ENCODE results near the gene ARL6IP4. TPM values are rescaled to one million over a fixed set of nuclear protein-coding genes. Genes with fewer than 3 reads are reported as not detected.

The ARL6IP4 gene
- total and polyA plus RNA-seq, 10 of the 15 experiments (the other 5 are each of a cell fraction or from before 2014, with no cell fraction given) = 2.5 to 320 (median 188) TPM

DNA sequence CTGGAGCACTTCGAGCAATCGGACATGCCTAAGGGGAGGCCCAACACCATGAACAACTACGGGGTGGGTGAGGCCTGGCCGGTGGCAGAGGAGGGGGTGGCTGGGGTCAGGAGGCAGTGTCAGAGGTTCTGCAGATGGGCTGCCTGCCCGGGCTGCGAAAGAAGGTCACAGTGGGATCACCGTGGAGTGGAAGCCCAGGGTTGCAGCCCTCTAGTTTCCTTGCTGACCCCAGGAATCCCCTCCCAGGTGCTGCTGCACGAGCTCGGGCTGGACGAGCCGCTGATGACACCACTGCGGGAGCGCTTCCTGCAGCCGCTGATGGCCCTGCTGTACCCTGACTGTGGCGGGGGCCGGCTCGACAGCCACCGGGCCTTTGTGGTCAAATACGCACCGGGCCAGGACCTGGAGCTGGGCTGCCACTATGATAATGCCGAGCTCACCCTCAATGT lies 1.9 kb upstream of the ARL6IP4 start:
- POLR2A ChIA-PET = interaction anchor here (2.0 kb wide), 1 partner anchor 254 kb away, joined by 8 read pairs; the partner anchor contains the start of genes MPHOSPH9 and MTRFR
- in situ Hi-C loops (cut with MboI) = loop anchor here (5.0 kb wide), 1 partner anchor 254 kb away; the partner anchor contains the start of genes MPHOSPH9 and MTRFR
- CTCF ChIA-PET = interaction anchor here (1.0 to 2.1 kb wide), 2 partner anchors 259 to 604 kb away, joined by 3 to 7 read pairs; no protein-coding TSS in a partner anchor
- H3K27ac ChIP-seq (ENCODE audit: control insufficient read depth, insufficient read depth) = no peak overlapping the region
- no peak overlapping the region for H3K4me2 ChIP-seq (ENCODE audit: control insufficient read depth, insufficient read depth)
- H3K9ac ChIP-seq (ENCODE audit: control insufficient read depth, insufficient read depth, low read length) = no peak overlapping the region
- DNase-seq (ENCODE audit: low read depth, low spot score) (no peak), ATAC-seq (no peak), FAIRE-seq (no peak)
- no peaks in the 10 kb centered on the region for H3K9me3 ChIP-seq (replicated peaks; ENCODE audit: control insufficient read depth, insufficient read depth, low read length)
- BruUV-seq (replicated peaks) = no TSS peak
- WGBS (ENCODE audit: insufficient coverage, insufficient replicate concordance, low lambda C conversion rate, missing lambda C conversion rate) = 96% methylated on average over 21 of the region's 21 CpGs
- TF ChIP-seq BACH1 (IDR thresholded peaks at IDR 0.05; ENCODE audit: borderline replicate concordance) = no peak
- no peak for TF ChIP-seq EZH2 (IDR thresholded peaks at IDR 0.05; ENCODE audit: borderline replicate concordance, control insufficient read depth, low read depth, low read length)
- TF ChIP-seq, protein P1, sequence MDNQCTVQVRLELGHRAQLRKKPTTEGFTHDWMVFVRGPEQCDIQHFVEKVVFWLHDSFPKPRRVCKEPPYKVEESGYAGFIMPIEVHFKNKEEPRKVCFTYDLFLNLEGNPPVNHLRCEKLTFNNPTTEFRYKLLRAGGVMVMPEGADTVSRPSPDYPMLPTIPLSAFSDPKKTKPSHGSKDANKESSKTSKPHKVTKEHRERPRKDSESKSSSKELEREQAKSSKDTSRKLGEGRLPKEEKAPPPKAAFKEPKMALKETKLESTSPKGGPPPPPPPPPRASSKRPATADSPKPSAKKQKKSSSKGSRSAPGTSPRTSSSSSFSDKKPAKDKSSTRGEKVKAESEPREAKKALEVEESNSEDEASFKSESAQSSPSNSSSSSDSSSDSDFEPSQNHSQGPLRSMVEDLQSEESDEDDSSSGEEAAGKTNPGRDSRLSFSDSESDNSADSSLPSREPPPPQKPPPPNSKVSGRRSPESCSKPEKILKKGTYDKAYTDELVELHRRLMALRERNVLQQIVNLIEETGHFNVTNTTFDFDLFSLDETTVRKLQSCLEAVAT (IDR thresholded peaks at IDR 0.05) = no peak
- TF ChIP-seq FOXK2 (IDR thresholded peaks at IDR 0.05) = no peak
- TF ChIP-seq, protein P2, sequence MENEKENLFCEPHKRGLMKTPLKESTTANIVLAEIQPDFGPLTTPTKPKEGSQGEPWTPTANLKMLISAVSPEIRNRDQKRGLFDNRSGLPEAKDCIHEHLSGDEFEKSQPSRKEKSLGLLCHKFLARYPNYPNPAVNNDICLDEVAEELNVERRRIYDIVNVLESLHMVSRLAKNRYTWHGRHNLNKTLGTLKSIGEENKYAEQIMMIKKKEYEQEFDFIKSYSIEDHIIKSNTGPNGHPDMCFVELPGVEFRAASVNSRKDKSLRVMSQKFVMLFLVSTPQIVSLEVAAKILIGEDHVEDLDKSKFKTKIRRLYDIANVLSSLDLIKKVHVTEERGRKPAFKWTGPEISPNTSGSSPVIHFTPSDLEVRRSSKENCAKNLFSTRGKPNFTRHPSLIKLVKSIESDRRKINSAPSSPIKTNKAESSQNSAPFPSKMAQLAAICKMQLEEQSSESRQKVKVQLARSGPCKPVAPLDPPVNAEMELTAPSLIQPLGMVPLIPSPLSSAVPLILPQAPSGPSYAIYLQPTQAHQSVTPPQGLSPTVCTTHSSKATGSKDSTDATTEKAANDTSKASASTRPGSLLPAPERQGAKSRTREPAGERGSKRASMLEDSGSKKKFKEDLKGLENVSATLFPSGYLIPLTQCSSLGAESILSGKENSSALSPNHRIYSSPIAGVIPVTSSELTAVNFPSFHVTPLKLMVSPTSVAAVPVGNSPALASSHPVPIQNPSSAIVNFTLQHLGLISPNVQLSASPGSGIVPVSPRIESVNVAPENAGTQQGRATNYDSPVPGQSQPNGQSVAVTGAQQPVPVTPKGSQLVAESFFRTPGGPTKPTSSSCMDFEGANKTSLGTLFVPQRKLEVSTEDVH (IDR thresholded peaks at IDR 0.05; ENCODE audit: low read depth, partially characterized antibody) = no peak
- TF ChIP-seq ZBED1 (IDR thresholded peaks at IDR 0.05; ENCODE audit: borderline replicate concordance) = no peak
- TF ChIP-seq RFX5 (IDR thresholded peaks at IDR 0.05; ENCODE audit: low read depth, low read length) = no peak
- no peak for TF ChIP-seq CBFB (IDR thresholded peaks at IDR 0.05; ENCODE audit: low read depth)
- no peak for TF ChIP-seq IRF4 (IDR thresholded peaks at IDR 0.05; ENCODE audit: low read depth, low read length)
- TF ChIP-seq ZNF217 (IDR thresholded peaks at IDR 0.05) = no peak
- no peak for TF ChIP-seq SMARCA5 (IDR thresholded peaks at IDR 0.05)
- TF ChIP-seq TCF3 (IDR thresholded peaks at IDR 0.05; ENCODE audit: borderline replicate concordance, insufficient read depth, low read depth, low read length) = no peak
- TF ChIP-seq NFYB (IDR thresholded peaks at IDR 0.05; ENCODE audit: insufficient read depth, low read depth, low read length) = no peak
- TF ChIP-seq IKZF2 (IDR thresholded peaks at IDR 0.05) = no peak
- TF ChIP-seq, protein P3, sequence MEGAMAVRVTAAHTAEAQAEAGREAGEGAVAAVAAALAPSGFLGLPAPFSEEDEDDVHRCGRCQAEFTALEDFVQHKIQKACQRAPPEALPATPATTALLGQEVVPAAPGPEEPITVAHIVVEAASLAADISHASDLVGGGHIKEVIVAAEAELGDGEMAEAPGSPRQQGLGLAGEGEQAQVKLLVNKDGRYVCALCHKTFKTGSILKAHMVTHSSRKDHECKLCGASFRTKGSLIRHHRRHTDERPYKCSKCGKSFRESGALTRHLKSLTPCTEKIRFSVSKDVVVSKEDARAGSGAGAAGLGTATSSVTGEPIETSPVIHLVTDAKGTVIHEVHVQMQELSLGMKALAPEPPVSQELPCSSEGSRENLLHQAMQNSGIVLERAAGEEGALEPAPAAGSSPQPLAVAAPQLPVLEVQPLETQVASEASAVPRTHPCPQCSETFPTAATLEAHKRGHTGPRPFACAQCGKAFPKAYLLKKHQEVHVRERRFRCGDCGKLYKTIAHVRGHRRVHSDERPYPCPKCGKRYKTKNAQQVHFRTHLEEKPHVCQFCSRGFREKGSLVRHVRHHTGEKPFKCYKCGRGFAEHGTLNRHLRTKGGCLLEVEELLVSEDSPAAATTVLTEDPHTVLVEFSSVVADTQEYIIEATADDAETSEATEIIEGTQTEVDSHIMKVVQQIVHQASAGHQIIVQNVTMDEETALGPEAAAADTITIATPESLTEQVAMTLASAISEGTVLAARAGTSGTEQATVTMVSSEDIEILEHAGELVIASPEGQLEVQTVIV (IDR thresholded peaks at IDR 0.05; ENCODE audit: borderline replicate concordance, partially characterized antibody) = no peak
- TF ChIP-seq, protein P4, sequence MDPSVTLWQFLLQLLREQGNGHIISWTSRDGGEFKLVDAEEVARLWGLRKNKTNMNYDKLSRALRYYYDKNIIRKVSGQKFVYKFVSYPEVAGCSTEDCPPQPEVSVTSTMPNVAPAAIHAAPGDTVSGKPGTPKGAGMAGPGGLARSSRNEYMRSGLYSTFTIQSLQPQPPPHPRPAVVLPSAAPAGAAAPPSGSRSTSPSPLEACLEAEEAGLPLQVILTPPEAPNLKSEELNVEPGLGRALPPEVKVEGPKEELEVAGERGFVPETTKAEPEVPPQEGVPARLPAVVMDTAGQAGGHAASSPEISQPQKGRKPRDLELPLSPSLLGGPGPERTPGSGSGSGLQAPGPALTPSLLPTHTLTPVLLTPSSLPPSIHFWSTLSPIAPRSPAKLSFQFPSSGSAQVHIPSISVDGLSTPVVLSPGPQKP (IDR thresholded peaks at IDR 0.05; ENCODE audit: low read depth, low read length) = no peak
- no peak for TF ChIP-seq SP1 (IDR thresholded peaks at IDR 0.05; ENCODE audit: low read depth, low read length)
- no peak for TF ChIP-seq CBX3 (IDR thresholded peaks at IDR 0.05; ENCODE audit: borderline replicate concordance, low read depth)
- no peak overlapping the region for H3K4me3 ChIP-seq
- H4K20me1 ChIP-seq (ENCODE audit: control insufficient read depth, insufficient read depth) = no peaks in the 10 kb centered on the region
- peaks cover 30% of the 10 kb centered on the region for H3K4me1 ChIP-seq (ENCODE audit: control insufficient read depth, insufficient read depth, low read length)
- peaks cover 39% of the 10 kb centered on the region for H3K79me2 ChIP-seq (ENCODE audit: control insufficient read depth, insufficient read depth, low read length)
- RAD21 ChIA-PET (ENCODE audit: unreplicated experiment) = interaction anchor here (0.6 kb wide), 1 partner anchor 10 kb away, joined by 3 read pairs; no protein-coding TSS in a partner anchor
- H3K27me3 ChIP-seq (replicated peaks in 1 of 2; ENCODE audit: control insufficient read depth in 2 of 2, insufficient read depth in 2 of 2, low read length in 1 of 2) = no peaks in the 10 kb centered on the region
- SMC1A ChIA-PET (ENCODE audit: uncharacterized antibody, unreplicated experiment) = interaction anchor here (0.8 to 1.7 kb wide), 2 partner anchors 9 to 188 kb away, joined by 3 read pairs; no protein-coding TSS in a partner anchor
- H2AFZ ChIP-seq (ENCODE audit: control insufficient read depth, low read depth, low read length) = no peak overlapping the region
- intact Hi-C loops (cut with micrococcal nuclease; ENCODE audit: unreplicated experiment) = no loop called here
- peaks cover 0 to 6% of the 10 kb centered on the region in 2 experiments; a peak in 2 of 4 replicates for H3K36me3 ChIP-seq (ENCODE audit: control insufficient read depth in 2 of 2, insufficient read depth in 2 of 2, low read length in 1 of 2)

Measured in GM12878 (cell line).